ENCODE results near the gene TMEM161B.
"Not testable (repeated sequence)": the region's sequence is repeated elsewhere in the genome, so short reads cannot be mapped to it uniquely, and the experiment has no call there.

Gene TMEM161B

DNA sequence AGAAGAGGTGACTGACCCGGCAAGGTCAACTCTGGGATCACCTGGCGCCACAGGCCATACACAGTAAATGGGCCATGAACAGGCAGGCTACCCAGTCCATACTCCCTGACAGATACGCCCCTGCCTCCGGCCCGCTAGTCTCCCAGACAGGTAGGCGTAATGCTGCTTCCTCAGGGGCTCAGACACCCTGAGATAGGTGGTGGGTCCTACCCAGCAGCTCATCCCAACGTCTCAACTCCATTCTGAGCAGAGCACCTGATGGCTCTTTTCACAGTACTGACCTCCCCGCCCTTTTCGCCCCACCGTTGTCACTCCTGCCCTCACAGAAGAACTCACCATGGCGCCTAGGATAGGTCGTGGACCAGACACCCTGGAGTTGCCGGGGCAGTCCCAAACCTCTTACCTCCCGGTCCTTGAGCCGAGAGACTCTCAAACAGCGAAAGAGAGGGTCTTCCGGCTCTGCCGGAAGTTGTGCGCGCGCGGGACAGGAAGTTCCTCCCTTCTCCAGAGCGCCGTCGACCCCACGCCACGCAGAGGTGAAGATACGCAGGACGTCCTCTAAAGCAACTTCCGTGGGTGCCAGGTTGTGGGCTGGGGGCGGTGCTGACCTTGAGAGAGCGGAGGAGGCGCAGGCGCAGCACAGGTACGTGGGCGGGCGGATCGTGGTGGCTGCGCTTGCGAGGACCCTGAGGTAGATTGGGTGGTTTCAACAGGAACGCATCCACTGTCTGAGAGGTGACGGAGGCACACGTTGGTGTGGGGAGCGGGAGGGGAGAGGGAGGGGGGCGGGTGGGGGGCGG is at the start of gene TMEM161B:
Gene TMEM161B (minus strand): TSS at position 461 of the 800 bp plus-strand sequence. CDS start 122 bp downstream, at position 339.
- peak; percentile 91 for DNase-seq

GRCh38 chr5:88304356-88304755 is 35.7 kb upstream of the TMEM161B start:
- DNase-seq, result no peak

DNA sequence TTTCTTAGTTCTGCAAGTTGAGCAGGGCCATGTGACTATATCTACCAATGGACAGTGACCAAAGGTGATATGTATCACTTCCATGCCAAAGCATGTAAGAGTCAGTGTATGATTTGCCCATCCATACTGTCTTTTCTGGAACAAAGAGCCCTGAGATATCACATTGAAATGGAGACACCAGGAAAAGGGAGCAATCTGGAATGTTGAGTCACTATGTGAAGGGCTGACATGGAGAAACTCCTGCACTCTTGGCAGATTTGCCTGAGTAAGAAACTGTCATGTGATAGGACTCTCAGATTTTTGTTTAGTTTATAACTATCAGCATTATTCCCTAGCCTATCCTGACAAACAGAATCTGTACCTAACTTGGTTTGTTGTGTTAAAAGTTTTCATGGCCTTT is 29.8 kb upstream of the TMEM161B start:
- DNase-seq, result no peak

DNA sequence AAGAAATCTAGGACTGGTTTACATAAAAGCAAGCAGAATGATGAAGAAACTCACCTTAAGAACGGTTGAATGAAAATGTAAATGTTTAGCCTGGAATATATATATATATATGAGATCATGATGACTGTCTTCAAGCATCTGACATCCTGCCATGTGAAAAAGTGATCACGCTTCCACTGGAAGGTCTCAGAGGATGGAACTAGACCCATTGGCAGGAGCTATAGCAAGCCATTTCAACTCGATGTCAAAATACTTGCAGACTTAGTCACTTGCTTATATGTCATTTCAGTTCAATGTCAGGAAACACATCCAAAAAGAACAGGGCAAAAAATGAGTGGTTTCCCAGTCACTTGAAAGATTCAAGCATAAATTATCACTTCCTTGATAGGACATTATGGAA is 22.2 kb upstream of the TMEM161B start:
- no peak for DNase-seq

- DNase-seq, result no peak
Measured at GRCh38 chr5:88288528-88289197, 20.0 kb upstream of the TMEM161B start.

- no peak for DNase-seq
Measured at GRCh38 chr5:88287846-88288527, 19.3 kb upstream of the TMEM161B start.

GRCh38 chr5:88287302-88287701 is 18.7 kb upstream of the TMEM161B start:
- no peak for DNase-seq

- DNase-seq, result no peak
Measured at GRCh38 chr5:88283690-88284089, 15.0 kb upstream of the TMEM161B start.

- no peak for DNase-seq
Measured at GRCh38 chr5:88281322-88281721, 12.7 kb upstream of the TMEM161B start.

- no peak for DNase-seq
Measured at GRCh38 chr5:88279584-88279983, 10.9 kb upstream of the TMEM161B start.

DNA sequence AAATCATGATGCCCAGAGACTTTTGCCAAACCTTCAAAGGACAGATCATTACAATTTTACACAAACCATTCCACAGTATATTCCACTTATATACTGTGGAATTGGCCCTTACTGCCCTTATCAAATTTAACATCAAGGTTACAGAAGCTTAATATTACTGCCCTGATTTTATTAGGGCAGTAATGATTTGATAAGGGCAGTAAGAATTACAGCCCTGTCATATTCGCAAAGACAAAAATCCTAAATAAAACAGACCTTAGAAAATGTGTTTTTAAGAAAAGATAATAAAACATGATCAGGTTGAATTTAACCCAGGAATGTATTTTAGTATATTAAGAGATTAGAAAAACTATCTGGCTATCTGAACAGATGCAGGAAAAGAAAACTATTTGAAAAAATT is 7.7 kb upstream of the TMEM161B start:
- no peak for DNase-seq

- no peak for DNase-seq
Measured at GRCh38 chr5:88275581-88275980, 6.9 kb upstream of the TMEM161B start.

GRCh38 chr5:88269222-88269771 is 652 bp upstream of the TMEM161B start:
- DNase-seq, result no peak

DNA sequence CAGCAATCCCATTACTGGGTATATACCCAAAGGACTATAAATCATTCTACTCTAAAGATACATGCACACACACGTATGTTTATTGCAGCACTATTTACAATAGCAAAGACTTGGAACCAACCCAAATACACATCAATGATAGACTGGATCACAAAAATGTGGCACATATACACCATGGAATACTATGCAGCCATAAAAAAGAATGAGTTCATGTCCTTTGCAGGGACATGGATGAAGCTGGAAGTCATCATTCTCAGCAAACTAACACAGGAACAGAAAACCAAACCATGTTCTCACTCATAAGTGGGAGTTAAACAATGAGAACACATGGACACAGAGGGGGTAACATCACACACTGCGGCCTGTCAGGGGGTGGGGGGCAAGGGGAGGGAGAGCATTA is 4.1 kb downstream of the TMEM161B start:
- not testable (repeated sequence) for DNase-seq

GRCh38 chr5:88263349-88263748 is 5.3 kb downstream of the TMEM161B start:
- DNase-seq, result no peak

DNA sequence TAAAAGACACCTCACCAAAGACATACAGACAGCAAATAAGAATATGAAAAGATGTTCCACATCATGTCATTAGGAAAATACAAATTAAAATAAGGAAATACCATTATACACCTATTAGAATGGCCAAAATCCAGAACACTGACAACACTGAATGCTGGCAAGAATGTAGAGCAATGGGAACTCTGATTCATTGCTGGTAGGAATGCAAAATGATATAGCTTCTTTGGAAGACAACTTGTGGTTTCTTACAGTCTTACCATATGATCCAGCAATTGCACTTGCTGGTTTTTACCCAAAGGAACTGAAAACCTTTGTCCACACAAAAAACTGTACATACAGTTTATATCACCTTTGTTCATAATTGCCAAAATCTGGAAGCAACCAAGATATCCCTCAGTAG is 6.5 kb downstream of the TMEM161B start:
- DNase-seq, result no peak

- no peak for DNase-seq
Measured at GRCh38 chr5:88258636-88259035, 10.0 kb downstream of the TMEM161B start.

DNA sequence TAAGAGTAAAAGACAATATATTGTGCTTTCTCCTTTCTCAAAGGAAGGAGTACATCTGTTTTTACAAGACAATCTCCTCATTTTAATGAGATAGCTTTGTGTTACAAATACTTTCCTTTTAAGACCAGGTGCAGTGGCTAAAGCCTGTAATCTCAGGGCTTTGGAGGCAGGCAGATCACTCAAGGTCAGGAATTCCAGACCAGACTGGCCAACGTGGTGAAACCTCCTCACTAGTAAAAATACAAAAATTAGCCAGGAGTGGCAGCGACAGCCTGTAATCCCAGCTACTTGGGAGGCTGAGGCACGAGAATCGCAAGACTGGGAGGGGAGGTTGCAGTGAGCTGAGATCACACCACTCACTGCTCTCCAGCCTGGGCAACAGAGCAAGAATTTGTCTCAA is 11.8 kb downstream of the TMEM161B start:
- DNase-seq, result no peak

DNA sequence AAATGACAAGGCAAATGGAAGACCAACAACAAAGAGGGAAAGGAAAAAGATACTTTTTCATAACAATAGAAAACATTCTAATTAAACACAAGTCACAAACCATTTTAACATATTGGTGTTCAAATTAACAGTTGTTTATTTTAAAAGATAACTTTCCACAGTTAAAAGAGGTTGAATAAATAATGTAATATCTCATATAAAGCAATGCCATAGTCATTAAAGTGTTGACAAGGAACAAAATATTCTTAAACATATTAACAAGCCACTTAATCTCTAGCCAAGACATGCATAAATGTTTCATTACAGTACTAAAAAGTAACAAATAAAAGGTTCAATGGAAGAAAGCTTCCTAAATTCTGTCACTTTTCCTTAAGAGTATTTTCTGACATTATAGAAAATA is 12.6 kb downstream of the TMEM161B start:
- DNase-seq, result no peak

- no peak for DNase-seq
Measured at GRCh38 chr5:88254320-88254719, 14.3 kb downstream of the TMEM161B start.

GRCh38 chr5:88251048-88251711 is 17.5 kb downstream of the TMEM161B start:
- no peak for DNase-seq

DNA sequence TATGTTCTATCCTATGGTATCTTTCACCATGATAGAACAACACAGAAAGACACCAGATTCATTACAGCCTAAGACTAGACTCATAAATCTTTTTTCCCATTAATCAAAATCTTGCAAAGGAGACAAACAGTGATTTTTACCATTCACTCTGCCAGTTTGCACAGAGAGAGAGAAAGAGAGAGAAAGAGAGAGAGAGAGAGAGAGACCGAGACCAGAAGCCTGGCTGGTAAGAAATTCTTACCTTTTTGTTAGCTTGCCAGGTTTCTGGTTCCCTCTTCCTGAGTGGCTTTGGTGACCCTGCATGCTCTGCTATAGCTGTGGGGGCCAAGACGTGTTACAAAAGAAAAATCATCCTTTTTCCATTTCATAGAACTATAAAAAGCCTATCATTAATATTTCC is 18.6 kb downstream of the TMEM161B start:
- no peak for DNase-seq
